BJ (cell line): ENCODE results near the gene TRABD2B. TPM values are rescaled to one million over a fixed set of nuclear protein-coding genes. Genes with fewer than 3 reads are reported as not detected.

Source experiments
- CTCF ChIA-PET: fragments of 350-600 bp; formaldehyde crosslinking; extraction: SDS; loops from one replicate; lab custom pipeline; 2021; ENCODE audit warnings: antibody characterized with exemption, inconsistent platforms; lab: Yijun Ruan, JAX
- POLR2A ChIA-PET: fragments of 300-600 bp; sonication (Branson Sonifier 250); formaldehyde crosslinking; extraction: SDS; loops from one replicate; lab custom pipeline; 2021; ENCODE audit warnings: antibody characterized with exemption; lab: Charles Lee
- DNase-seq: peaks from one replicate; pipeline ENCODE4 v3.0.0-alpha.2; 2011; ENCODE audit warnings: low read depth
- H3K27me3 ChIP-seq: 2 replicates; pipeline ENCODE4 v1.6.0; 2011; ENCODE audit warnings: low read length; ENCODE audit not compliant: control insufficient read depth, insufficient read depth
- H3K36me3 ChIP-seq: 2 replicates; pipeline ENCODE4 v1.5.1; 2011; ENCODE audit warnings: low read length; ENCODE audit not compliant: control insufficient read depth, insufficient read depth
- H3K4me3 ChIP-seq: 2 replicates; pipeline ENCODE4 v1.5.1; 2011; ENCODE audit warnings: low read depth, mild to moderate bottlenecking, control low read depth, low read length
- CTCF ChIP-seq: IDR thresholded peaks from 2 replicates; pipeline ENCODE4 v1.5.1; 2011; ENCODE audit warnings: low read depth, mild to moderate bottlenecking, control low read depth, inconsistent platforms, low read length, moderate library complexity; ENCODE audit not compliant: insufficient read depth
- polyA plus RNA-seq: library from polyadenylated mRNA; depleted of rRNA; stranded (reverse); fragments of >200 nt; gene quantifications from 2 replicates; pipeline ENCODE4 v1.2.3, GENCODE V29; 2011

Gene TRABD2B
- polyA plus RNA-seq, 1 experiment = not detected

- Histone ChIP-seq H3K4me3 (no peak overlapping the region), H3K36me3 (no peaks in the 10 kb centered on the region), H3K27me3 (no peaks in the 10 kb centered on the region)
- no peak for DNase-seq
- POLR2A ChIA-PET = no interaction called here
- TF ChIP-seq CTCF = no peak
- CTCF ChIA-PET = no interaction called here
Measured at GRCh38 chr1:47926461-47926999, 70.7 kb downstream of the TRABD2B start.

- POLR2A ChIA-PET = no interaction called here
- no peak for DNase-seq
- no peaks in the 10 kb centered on the region for H3K27me3 ChIP-seq
- TF ChIP-seq CTCF = no peak
- CTCF ChIA-PET = no interaction called here
- H3K4me3 ChIP-seq = no peak overlapping the region
- H3K36me3 ChIP-seq = no peaks in the 10 kb centered on the region
Measured at GRCh38 chr1:47924270-47925048, 72.7 kb downstream of the TRABD2B start.

- POLR2A ChIA-PET = no interaction called here
- H3K4me3 ChIP-seq = no peak overlapping the region
- DNase-seq = no peak
- no peaks in the 10 kb centered on the region for H3K27me3 ChIP-seq
- no peaks in the 10 kb centered on the region for H3K36me3 ChIP-seq
- CTCF ChIA-PET = no interaction called here
- TF ChIP-seq CTCF = no peak
Measured at GRCh38 chr1:47921935-47922415, 75.2 kb downstream of the TRABD2B start.

GRCh38 chr1:47919113-47919833 lies 77.9 kb downstream of the TRABD2B start:
- no peak for TF ChIP-seq CTCF
- Histone ChIP-seq H3K4me3 (no peak overlapping the region), H3K36me3 (no peaks in the 10 kb centered on the region), H3K27me3 (no peaks in the 10 kb centered on the region)
- ChIA-PET POLR2A (no interaction called here), CTCF (no interaction called here)
- DNase-seq = no peak

GRCh38 chr1:47918257-47918867 lies 78.8 kb downstream of the TRABD2B start:
- Histone ChIP-seq H3K36me3 (no peaks in the 10 kb centered on the region), H3K27me3 (no peaks in the 10 kb centered on the region), H3K4me3 (no peak overlapping the region)
- POLR2A ChIA-PET = no interaction called here
- CTCF ChIA-PET = no interaction called here
- no peak for DNase-seq
- no peak for TF ChIP-seq CTCF
